Germinal center (tissue), 1 donor: Measurements from ENCODE around the gene TAF4B.
A peak's percentile ranks its signal among the peaks of the same experiment; 100 is the strongest.
"Not testable (repeated sequence)": the region's sequence is repeated elsewhere in the genome, so short reads cannot be mapped to it uniquely, and the experiment has no call there.

Source experiments
- DNase-seq: peaks from one replicate; pipeline ENCODE4 v3.0.0; 2012; ENCODE audit warnings: mixed read lengths, low spot score

Gene TAF4B

GRCh38 chr18:26238718-26239117 lies 12.5 kb downstream of the TAF4B start:
- DNase-seq: not testable (repeated sequence)

DNA sequence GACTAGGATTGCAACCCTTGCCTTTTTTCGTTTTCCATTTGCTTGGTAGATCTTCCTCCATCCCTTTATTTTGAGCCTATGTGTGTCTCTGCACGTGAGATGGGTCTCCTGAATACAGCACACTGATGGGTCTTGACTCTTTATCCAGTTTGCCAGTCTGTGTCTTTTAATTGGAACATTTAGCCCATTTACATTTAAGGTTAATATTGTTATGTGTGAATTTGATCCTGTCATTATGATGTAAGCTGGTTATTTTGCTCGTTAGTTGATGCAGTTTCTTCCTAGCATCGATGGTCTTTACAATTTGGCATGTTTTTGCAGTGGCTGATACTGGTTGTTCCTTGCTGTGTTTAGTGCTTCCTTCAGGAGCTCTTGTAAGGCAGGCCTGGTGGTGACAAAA lies 16.1 kb downstream of the TAF4B start:
- not testable (repeated sequence) for DNase-seq

- DNase-seq: not testable (repeated sequence)
These were observed 19.2 kb downstream of the TAF4B start for GRCh38 chr18:26245434-26245833.

- no peak for DNase-seq
These were observed 26.2 kb downstream of the TAF4B start for GRCh38 chr18:26252411-26252810.

GRCh38 chr18:26254808-26255207 lies 28.6 kb downstream of the TAF4B start:
- DNase-seq: not testable (repeated sequence)

GRCh38 chr18:26255695-26256622 lies 29.7 kb downstream of the TAF4B start:
- no peak for DNase-seq

GRCh38 chr18:26258711-26259110 lies 32.5 kb downstream of the TAF4B start:
- DNase-seq: no peak

DNA sequence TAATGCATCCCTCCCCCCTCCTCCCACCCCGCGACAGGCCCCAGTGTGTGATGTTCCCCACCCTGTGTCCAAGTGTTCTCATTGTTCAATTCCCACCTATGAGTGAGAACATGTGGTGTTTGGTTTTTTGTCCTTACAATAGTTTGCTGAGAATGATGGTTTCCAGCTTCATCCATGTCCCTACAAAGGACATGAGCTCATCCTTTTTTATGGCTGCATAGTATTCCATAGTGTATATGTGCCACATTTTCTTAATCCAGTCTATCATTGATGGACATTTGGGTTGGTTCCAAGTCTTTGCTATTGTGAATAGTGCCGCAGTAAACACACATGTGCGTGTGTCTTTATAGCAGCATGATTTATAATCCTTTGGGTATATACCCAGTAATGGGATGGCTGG lies 33.2 kb downstream of the TAF4B start:
- not testable (repeated sequence) for DNase-seq

DNA sequence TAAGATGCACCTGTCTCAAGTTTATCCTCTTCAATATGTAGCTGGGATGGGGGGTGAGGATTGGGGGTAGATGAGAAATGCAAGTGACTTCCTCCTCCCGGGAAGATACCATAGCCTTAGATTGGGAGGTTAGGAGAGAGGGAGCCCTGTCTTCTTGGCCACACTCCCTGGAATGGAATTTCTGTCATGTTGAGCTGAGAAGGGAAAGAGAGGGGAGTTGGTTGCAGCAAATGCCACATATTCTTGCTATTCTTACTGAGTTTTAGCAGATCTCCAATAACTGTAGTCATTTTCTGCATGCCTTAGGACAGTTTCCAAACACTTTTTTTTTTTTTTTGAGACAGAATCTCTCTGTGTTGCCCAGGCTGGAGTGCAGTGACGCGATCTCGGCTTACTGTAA lies 35.9 kb downstream of the TAF4B start:
- no peak for DNase-seq

GRCh38 chr18:26267357-26267930 lies 41.2 kb downstream of the TAF4B start:
- DNase-seq: no peak

DNA sequence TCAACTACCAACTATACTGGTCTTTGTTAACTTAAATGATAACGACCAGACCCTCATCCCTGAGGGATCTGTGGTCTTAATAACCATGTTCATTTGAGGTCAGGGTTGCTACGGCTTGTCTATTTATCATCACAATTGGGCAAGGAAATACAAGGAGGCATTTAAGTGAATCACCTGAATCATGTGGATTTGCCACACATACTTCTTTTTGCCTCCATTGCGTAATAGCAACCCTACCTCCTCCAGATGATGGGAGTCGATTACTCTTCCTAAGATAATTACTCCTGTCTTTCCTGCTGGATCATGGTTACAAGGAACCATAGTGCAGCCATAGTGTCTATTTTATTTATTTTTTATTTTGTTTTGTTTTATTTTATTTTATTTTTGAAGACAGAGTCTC lies 42.2 kb downstream of the TAF4B start:
- no peak for DNase-seq

- DNase-seq: no peak
These were observed 45.8 kb downstream of the TAF4B start for GRCh38 chr18:26271917-26272549.

DNA sequence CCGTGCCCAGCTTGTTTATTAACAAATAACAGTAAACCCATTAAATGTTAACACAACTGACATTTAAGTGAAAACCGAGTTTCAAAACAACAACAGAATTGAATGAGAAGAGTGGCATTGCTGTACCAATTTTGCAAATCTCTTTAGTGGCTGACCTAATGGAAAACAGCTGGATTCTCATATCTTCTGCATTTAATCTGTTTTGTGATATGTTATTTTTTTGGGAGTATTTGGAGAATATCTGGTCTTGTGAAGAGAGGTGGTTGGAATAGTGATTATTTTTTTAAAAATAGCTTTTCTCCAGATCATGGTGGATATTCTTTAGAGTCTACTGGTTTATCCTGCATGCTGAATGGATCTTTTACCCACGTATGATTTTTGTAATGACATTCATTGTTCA lies 51.1 kb downstream of the TAF4B start:
- no peak for DNase-seq

- no peak for DNase-seq
These were observed 53.2 kb downstream of the TAF4B start for GRCh38 chr18:26279428-26279827.

GRCh38 chr18:26286008-26286407 lies 59.8 kb downstream of the TAF4B start:
- DNase-seq: no peak

- no peak for DNase-seq
These were observed 61.4 kb downstream of the TAF4B start for GRCh38 chr18:26287644-26288043.

- no peak for DNase-seq
These were observed 64.1 kb downstream of the TAF4B start for GRCh38 chr18:26290385-26290784.

DNA sequence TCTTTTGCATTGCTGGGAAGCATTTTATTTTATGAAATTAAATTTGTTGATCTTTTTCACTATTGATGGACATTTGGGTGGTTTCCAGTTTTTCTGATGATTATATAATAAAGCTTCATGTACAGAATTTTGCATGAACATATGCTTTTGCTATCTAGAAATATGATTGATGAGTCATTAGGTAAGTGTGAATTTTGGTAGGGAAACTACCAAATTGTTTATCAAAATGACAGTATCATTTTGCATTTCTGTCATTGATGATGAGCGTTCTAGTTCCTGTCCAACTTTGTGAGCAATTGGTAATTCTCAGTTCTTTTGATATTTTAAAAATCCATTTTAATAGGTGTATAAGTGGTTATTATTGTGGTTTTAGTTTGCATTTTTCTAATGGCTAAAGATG lies 67.7 kb downstream of the TAF4B start:
- no peak for DNase-seq

DNA sequence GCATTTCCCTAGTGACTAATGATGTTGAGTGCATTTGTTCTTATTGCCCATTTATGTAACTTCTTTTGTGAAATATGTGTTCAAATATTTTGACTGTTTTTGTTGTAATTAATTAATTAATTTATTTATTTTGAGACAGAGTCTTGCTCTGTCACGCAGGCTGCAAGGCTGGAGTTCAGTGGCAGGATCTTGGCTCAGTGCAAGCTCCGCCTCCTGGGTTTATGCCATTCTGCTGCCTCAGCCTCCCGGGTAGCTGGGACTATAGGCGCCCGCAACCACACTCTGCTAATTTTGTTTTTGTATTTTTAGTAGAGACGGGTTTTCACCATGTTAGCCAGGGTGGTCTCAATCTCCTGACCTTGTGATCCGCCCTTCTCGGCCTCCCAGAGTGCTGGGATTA lies 71.9 kb downstream of the TAF4B start:
- DNase-seq: no peak

DNA sequence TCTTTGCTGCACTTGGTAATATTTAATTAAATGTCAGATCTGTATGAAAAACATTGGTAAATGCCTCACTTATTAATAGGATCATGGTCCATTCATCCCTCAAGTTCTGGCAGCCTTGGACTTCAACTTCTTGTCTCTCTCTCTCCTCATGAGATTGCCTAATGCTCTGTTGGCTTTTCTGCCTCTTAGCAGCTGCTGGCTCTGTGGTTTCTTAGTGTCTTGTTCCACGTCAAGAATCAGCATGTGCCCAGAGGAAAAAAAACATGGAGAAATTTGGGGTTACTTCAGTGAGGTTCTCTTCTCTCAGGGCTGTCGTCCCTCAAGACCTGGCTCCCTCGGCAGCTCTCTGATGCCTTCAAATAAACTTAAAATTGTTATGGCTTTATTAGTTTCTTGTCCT lies 75.4 kb downstream of the TAF4B start:
- no peak for DNase-seq

DNA sequence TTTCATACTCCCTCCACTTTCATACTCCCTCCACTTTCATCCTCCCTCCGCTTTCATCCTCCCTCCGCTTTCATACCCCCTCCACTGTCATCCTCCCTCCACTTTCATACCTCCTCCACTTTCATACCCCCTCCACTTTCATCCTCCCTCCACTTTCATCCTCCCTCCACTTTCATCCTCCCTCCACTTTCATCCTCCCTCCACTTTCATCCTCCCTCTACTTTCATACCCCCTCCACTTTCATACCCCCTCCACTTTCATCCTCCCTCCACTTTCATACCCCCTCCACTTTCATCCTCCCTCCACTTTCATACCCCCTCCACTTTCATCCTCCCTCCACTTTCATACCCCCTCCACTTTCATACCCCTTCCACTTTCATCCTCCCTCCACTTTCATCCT lies 77.0 kb downstream of the TAF4B start:
- DNase-seq: not testable (repeated sequence)

GRCh38 chr18:26304511-26304910 lies 78.3 kb downstream of the TAF4B start:
- DNase-seq: no peak

DNA sequence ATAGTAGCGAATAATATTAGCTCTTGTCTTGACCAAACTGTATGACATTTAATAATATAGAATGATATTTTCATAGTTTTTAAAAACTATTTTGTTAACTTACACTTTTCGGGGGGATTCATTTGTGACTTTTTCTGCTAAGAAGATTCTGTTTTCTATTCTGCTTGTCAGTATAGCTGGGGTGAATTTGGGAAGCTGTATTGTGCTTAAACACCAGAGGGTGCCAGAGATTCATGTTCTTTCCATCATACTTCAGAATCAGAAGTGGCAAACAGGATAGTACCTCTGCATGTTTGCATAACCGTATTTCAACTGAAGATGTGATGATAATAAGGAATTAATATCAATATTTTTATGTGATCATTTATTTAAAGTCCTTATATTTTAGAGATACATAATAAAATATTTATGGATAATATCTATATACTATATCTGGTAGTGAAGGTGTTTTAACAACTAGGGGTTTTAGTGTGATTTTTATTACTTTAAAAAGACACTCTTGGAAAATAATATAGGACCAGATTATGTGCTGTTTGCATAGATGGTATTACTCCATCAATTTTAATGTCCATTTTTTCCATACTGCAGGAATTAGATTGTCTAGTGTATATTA lies 81.0 kb downstream of the TAF4B start:
- peak; percentile 55 for DNase-seq
